ENCODE measurements around the gene AGR2. TPM values are rescaled to one million over a fixed set of nuclear protein-coding genes. Genes with fewer than 3 reads are reported as not detected.
A peak's percentile ranks its signal among the peaks of the same experiment; 100 is the strongest.

AGR2 gene
- total and polyA plus RNA-seq, 7 experiments from 2014 or later = not detected

DNA sequence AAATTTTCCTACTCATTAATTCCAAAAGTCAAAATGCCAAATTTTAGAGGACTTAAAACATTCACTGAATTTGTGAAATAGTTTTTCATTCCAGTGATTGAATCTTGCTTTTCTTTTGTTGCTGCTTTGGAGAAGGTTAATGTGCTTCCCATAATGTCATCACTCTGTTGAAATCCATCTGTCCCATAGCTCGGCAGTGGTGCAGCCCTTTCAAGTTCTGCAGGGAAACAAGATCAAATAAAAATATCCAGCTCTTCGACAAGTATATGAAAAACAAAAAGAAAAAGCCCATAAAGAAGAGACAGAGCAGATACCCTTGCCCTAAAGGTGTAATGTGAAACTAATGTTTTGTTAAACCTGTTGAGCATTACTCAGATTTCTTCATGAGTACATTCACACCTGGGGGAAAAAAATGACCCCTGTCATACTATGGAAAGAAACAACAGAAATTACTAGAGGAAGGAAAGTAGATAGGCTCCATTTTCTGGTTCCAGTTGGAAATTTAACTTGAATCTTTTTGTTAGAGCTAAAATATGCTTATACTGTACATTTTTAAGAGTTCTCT lies 41.9 kb upstream of the AGR2 start:
- H3K36me3 Mint-ChIP-seq = no peaks in the 10 kb centered on the region
- no peak overlapping the region for H3K27ac ChIP-seq (ENCODE audit: low read depth, low read length)
- CTCF ChIA-PET = interaction anchor here (0.7 kb wide), 1 partner anchor 163 kb away, joined by 5 read pairs; no protein-coding TSS in a partner anchor
- no peaks in the 10 kb centered on the region for H3K36me3 ChIP-seq (ENCODE audit: control insufficient read depth in 2 of 3, insufficient read depth in 3 of 3, low read length in 3 of 3)
- no peak overlapping the region for H3K27ac Mint-ChIP-seq
- H3K4me3 ChIP-seq (ENCODE audit: low read length) = no peak overlapping the region
- H3K9me3 Mint-ChIP-seq = no peaks in the 10 kb centered on the region
- peaks cover 0 to 8% (median 5%) of the 10 kb centered on the region in 7 donors for H3K4me1 Mint-ChIP-seq
- POLR2A ChIA-PET = no interaction called here
- no peaks in the 10 kb centered on the region for H3K4me1 ChIP-seq (ENCODE audit: control insufficient read depth in 2 of 2, insufficient read depth in 2 of 2, low read length in 2 of 2)
- H3K4me3 Mint-ChIP-seq = no peak overlapping the region
- no peaks in the 10 kb centered on the region for H3K9me3 ChIP-seq (ENCODE audit: control insufficient read depth in 2 of 3, low read length in 3 of 3)
- DNase-seq (no peak), ATAC-seq (no peak)
- H3K27me3 ChIP-seq (ENCODE audit: control insufficient read depth in 2 of 2, insufficient read depth in 2 of 2, low read length in 2 of 2) = no peaks in the 10 kb centered on the region
- H3K27me3 Mint-ChIP-seq = peaks cover 9 to 39% (median 31%) of the 10 kb centered on the region in 5 donors
- intact Hi-C loops (cut with micrococcal nuclease) = loop anchor here in 1 of 2 donors (2.0 kb wide), 1 partner anchor 78 kb away; no protein-coding TSS in a partner anchor

- Mint-ChIP-seq H3K9me3 (no peaks in the 10 kb centered on the region), H3K4me1 (peaks cover 0 to 3% (median 0%) of the 10 kb centered on the region in 7 donors), H3K36me3 (no peaks in the 10 kb centered on the region), H3K27ac (no peak overlapping the region), H3K27me3 (peaks cover 4 to 42% (median 26%) of the 10 kb centered on the region in 5 donors), H3K4me3 (no peak overlapping the region)
- ATAC-seq = no peak
- H3K36me3 ChIP-seq (ENCODE audit: control insufficient read depth in 2 of 3, insufficient read depth in 3 of 3, low read length in 3 of 3) = no peaks in the 10 kb centered on the region
- intact Hi-C loops (cut with micrococcal nuclease) = loop anchor here in 1 of 2 donors (2.0 kb wide), 1 partner anchor 79 kb away; no protein-coding TSS in a partner anchor
- no peak overlapping the region for H3K27ac ChIP-seq (ENCODE audit: low read depth, low read length)
- H3K4me1 ChIP-seq (ENCODE audit: control insufficient read depth in 2 of 2, insufficient read depth in 2 of 2, low read length in 2 of 2) = no peaks in the 10 kb centered on the region
- no peak for DNase-seq
- no peaks in the 10 kb centered on the region for H3K27me3 ChIP-seq (ENCODE audit: control insufficient read depth in 2 of 2, insufficient read depth in 2 of 2, low read length in 2 of 2)
- H3K4me3 ChIP-seq (ENCODE audit: low read length) = no peak overlapping the region
- H3K9me3 ChIP-seq (ENCODE audit: control insufficient read depth in 2 of 3, low read length in 3 of 3) = no peaks in the 10 kb centered on the region
- POLR2A ChIA-PET = no interaction called here
- CTCF ChIA-PET = no interaction called here
Measured at GRCh38 chr7:16845746-16846145, 40.9 kb upstream of the AGR2 start.

GRCh38 chr7:16841681-16842080 lies 36.9 kb upstream of the AGR2 start:
- DNase-seq (no peak), ATAC-seq (no peak)
- Histone ChIP-seq H3K36me3 (ENCODE audit: control insufficient read depth in 2 of 3, insufficient read depth in 3 of 3, low read length in 3 of 3) (no peaks in the 10 kb centered on the region), H3K4me1 (ENCODE audit: control insufficient read depth in 2 of 2, insufficient read depth in 2 of 2, low read length in 2 of 2) (no peaks in the 10 kb centered on the region), H3K27ac (ENCODE audit: low read depth, low read length) (no peak overlapping the region), H3K4me3 (ENCODE audit: low read length) (no peak overlapping the region), H3K9me3 (ENCODE audit: control insufficient read depth in 2 of 3, low read length in 3 of 3) (no peaks in the 10 kb centered on the region), H3K27me3 (ENCODE audit: control insufficient read depth in 2 of 2, insufficient read depth in 2 of 2, low read length in 2 of 2) (no peaks in the 10 kb centered on the region)
- no peaks in the 10 kb centered on the region for H3K4me1 Mint-ChIP-seq
- no peak overlapping the region for H3K27ac Mint-ChIP-seq
- peaks cover 4 to 17% (median 12%) of the 10 kb centered on the region in 5 donors for H3K27me3 Mint-ChIP-seq
- intact Hi-C loops (cut with micrococcal nuclease) = no loop called here
- H3K4me3 Mint-ChIP-seq = peak overlapping the region in 1 of 10 donors; percentile 45
- CTCF ChIA-PET = no interaction called here
- no peaks in the 10 kb centered on the region for H3K36me3 Mint-ChIP-seq
- POLR2A ChIA-PET = no interaction called here
- H3K9me3 Mint-ChIP-seq = peaks cover 0 to 2% (median 0%) of the 10 kb centered on the region in 11 donors

DNA sequence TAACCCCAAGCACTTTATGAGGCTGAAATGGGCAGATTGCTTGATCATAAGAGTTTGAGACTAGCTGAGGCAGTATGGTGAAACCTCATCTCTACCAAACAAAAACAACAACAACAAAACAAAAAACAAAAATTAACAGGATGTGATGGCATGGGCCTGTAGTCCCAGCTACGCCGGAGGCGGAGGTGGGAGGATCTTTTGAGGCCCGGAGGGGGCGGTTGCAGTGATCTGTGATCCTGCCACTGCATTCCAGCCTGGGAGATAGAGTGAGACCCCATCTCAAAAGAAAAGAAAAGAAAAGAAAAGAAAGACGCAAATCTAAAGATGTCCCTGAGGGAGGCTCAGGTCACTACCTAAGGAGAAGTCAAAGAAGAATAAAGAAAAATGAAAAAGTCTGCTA lies 35.3 kb upstream of the AGR2 start:
- H3K4me3 ChIP-seq (ENCODE audit: low read length) = no peak overlapping the region
- intact Hi-C loops (cut with micrococcal nuclease) = no loop called here
- no peak for DNase-seq
- peaks cover 4 to 20% (median 7%) of the 10 kb centered on the region in 5 donors for H3K27me3 Mint-ChIP-seq
- ChIA-PET CTCF (no interaction called here), POLR2A (no interaction called here)
- H3K4me1 ChIP-seq (ENCODE audit: control insufficient read depth in 2 of 2, insufficient read depth in 2 of 2, low read length in 2 of 2) = no peaks in the 10 kb centered on the region
- ATAC-seq = no peak
- H3K36me3 Mint-ChIP-seq = no peaks in the 10 kb centered on the region
- no peak overlapping the region for H3K27ac ChIP-seq (ENCODE audit: low read depth, low read length)
- H3K4me1 Mint-ChIP-seq = no peaks in the 10 kb centered on the region
- no peaks in the 10 kb centered on the region for H3K36me3 ChIP-seq (ENCODE audit: control insufficient read depth in 2 of 3, insufficient read depth in 3 of 3, low read length in 3 of 3)
- no peaks in the 10 kb centered on the region for H3K9me3 ChIP-seq (ENCODE audit: control insufficient read depth in 2 of 3, low read length in 3 of 3)
- H3K9me3 Mint-ChIP-seq = peaks cover 0 to 2% (median 0%) of the 10 kb centered on the region in 11 donors
- no peaks in the 10 kb centered on the region for H3K27me3 ChIP-seq (ENCODE audit: control insufficient read depth in 2 of 2, insufficient read depth in 2 of 2, low read length in 2 of 2)
- H3K4me3 Mint-ChIP-seq = no peak overlapping the region
- H3K27ac Mint-ChIP-seq = no peak overlapping the region

GRCh38 chr7:16839646-16840045 lies 34.8 kb upstream of the AGR2 start:
- no peak overlapping the region for H3K27ac Mint-ChIP-seq
- peaks cover 4 to 20% (median 7%) of the 10 kb centered on the region in 5 donors for H3K27me3 Mint-ChIP-seq
- DNase-seq (no peak), ATAC-seq (no peak)
- no peaks in the 10 kb centered on the region for H3K27me3 ChIP-seq (ENCODE audit: control insufficient read depth in 2 of 2, insufficient read depth in 2 of 2, low read length in 2 of 2)
- no peaks in the 10 kb centered on the region for H3K9me3 ChIP-seq (ENCODE audit: control insufficient read depth in 2 of 3, low read length in 3 of 3)
- CTCF ChIA-PET = no interaction called here
- no peak overlapping the region for H3K4me3 ChIP-seq (ENCODE audit: low read length)
- H3K36me3 Mint-ChIP-seq = no peaks in the 10 kb centered on the region
- H3K9me3 Mint-ChIP-seq = peaks cover 0 to 2% (median 0%) of the 10 kb centered on the region in 11 donors
- H3K4me1 ChIP-seq (ENCODE audit: control insufficient read depth in 2 of 2, insufficient read depth in 2 of 2, low read length in 2 of 2) = no peaks in the 10 kb centered on the region
- H3K4me1 Mint-ChIP-seq = no peaks in the 10 kb centered on the region
- no peak overlapping the region for H3K27ac ChIP-seq (ENCODE audit: low read depth, low read length)
- H3K4me3 Mint-ChIP-seq = no peak overlapping the region
- POLR2A ChIA-PET = no interaction called here
- H3K36me3 ChIP-seq (ENCODE audit: control insufficient read depth in 2 of 3, insufficient read depth in 3 of 3, low read length in 3 of 3) = no peaks in the 10 kb centered on the region
- intact Hi-C loops (cut with micrococcal nuclease) = no loop called here

DNA sequence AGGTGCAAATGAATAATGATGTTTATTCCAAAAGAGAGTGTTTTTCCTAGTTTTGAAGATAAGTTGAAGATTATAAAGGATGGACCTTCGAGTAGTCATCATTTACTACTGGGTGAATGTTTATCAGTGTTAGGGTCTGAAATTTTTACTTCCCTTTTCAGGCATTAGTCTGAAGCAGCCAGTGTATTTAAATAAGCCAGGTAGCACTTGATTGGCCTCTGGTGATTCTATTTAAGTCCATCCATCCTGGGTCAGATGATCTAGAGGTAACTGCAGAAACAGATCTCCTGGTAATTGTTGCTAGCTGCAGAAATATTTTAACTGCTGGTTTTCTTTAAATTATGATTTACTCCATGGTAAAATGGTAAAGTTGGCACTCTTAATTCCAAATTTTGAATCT lies 34.1 kb upstream of the AGR2 start:
- no peaks in the 10 kb centered on the region for H3K36me3 Mint-ChIP-seq
- Histone ChIP-seq H3K4me3 (ENCODE audit: low read length) (no peak overlapping the region), H3K4me1 (ENCODE audit: control insufficient read depth in 2 of 2, insufficient read depth in 2 of 2, low read length in 2 of 2) (no peaks in the 10 kb centered on the region), H3K27ac (ENCODE audit: low read depth, low read length) (no peak overlapping the region), H3K27me3 (ENCODE audit: control insufficient read depth in 2 of 2, insufficient read depth in 2 of 2, low read length in 2 of 2) (no peaks in the 10 kb centered on the region), H3K36me3 (ENCODE audit: control insufficient read depth in 2 of 3, insufficient read depth in 3 of 3, low read length in 3 of 3) (no peaks in the 10 kb centered on the region), H3K9me3 (ENCODE audit: control insufficient read depth in 2 of 3, low read length in 3 of 3) (no peaks in the 10 kb centered on the region)
- DNase-seq (no peak), ATAC-seq (no peak)
- H3K9me3 Mint-ChIP-seq = peaks cover 0 to 2% (median 0%) of the 10 kb centered on the region in 11 donors
- ChIA-PET POLR2A (no interaction called here), CTCF (interaction anchor here (0.8 kb wide), 1 partner anchor 27 kb away, joined by 3 read pairs; no protein-coding TSS in a partner anchor)
- H3K27ac Mint-ChIP-seq = no peak overlapping the region
- intact Hi-C loops (cut with micrococcal nuclease) = no loop called here
- H3K27me3 Mint-ChIP-seq = peaks cover under 1 to 14% (median 7%) of the 10 kb centered on the region in 5 donors
- no peaks in the 10 kb centered on the region for H3K4me1 Mint-ChIP-seq
- H3K4me3 Mint-ChIP-seq = no peak overlapping the region

DNA sequence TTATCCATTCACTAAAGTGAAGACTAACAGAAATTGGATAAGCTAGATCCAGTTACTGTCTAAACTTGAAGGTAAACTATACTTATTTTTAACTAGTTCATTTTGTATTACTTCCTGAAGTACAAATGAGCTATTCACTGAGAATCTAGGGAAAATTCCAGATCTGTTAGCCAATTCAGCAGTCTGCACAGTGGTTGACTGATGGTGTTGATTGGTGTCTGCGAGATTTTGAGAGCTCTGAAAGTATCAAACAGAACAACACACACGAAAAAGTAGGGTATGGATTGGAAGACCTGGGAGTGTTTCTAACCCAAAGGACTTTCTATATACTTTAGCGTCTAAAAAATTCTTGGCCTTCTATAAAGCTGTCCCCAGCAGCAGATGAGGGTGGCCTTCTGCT lies 33.6 kb upstream of the AGR2 start:
- no peaks in the 10 kb centered on the region for H3K4me1 ChIP-seq (ENCODE audit: control insufficient read depth in 2 of 2, insufficient read depth in 2 of 2, low read length in 2 of 2)
- ChIA-PET CTCF (interaction anchor here (0.8 kb wide), 1 partner anchor 28 kb away, joined by 3 read pairs; no protein-coding TSS in a partner anchor), POLR2A (no interaction called here)
- Mint-ChIP-seq H3K9me3 (peaks cover 0 to 2% (median 0%) of the 10 kb centered on the region in 11 donors), H3K36me3 (no peaks in the 10 kb centered on the region), H3K4me3 (no peak overlapping the region), H3K27ac (no peak overlapping the region), H3K27me3 (peaks cover 0 to 13% (median 7%) of the 10 kb centered on the region in 5 donors), H3K4me1 (no peaks in the 10 kb centered on the region)
- H3K4me3 ChIP-seq (ENCODE audit: low read length) = no peak overlapping the region
- DNase-seq (no peak), ATAC-seq (no peak)
- H3K9me3 ChIP-seq (ENCODE audit: control insufficient read depth in 2 of 3, low read length in 3 of 3) = no peaks in the 10 kb centered on the region
- intact Hi-C loops (cut with micrococcal nuclease) = no loop called here
- H3K27me3 ChIP-seq (ENCODE audit: control insufficient read depth in 2 of 2, insufficient read depth in 2 of 2, low read length in 2 of 2) = no peaks in the 10 kb centered on the region
- H3K27ac ChIP-seq (ENCODE audit: low read depth, low read length) = no peak overlapping the region
- no peaks in the 10 kb centered on the region for H3K36me3 ChIP-seq (ENCODE audit: control insufficient read depth in 2 of 3, insufficient read depth in 3 of 3, low read length in 3 of 3)

Measured in naive thymus-derived CD4-positive, alpha-beta T cell (primary cell).